SK-N-SH treated with all-trans-retinoic acid at 6 μM for 48 hours (cell line): Measurements from ENCODE around the gene GRIA1.

Source experiments
- GLIS3 ChIP-seq: fragments of 250-450 bp; sonication (Bioruptor Pico); IDR thresholded peaks from 2 replicates; pipeline ENCODE4 v1.5.0; 2020; ENCODE audit warnings: mild to moderate bottlenecking, moderate library complexity
- OSR1 ChIP-seq: fragments of 250-450 bp; sonication (Bioruptor Pico); IDR thresholded peaks from 2 replicates; pipeline ENCODE4 v1.8.0; 2022; ENCODE audit warnings: moderate library complexity, mild to moderate bottlenecking, inconsistent platforms
- PATZ1 ChIP-seq: fragments of 250-450 bp; sonication (Bioruptor Pico); IDR thresholded peaks from 2 replicates; pipeline ENCODE4 v1.8.0; 2020; ENCODE audit warnings: mild to moderate bottlenecking, moderate library complexity, borderline replicate concordance
- SNAI2 ChIP-seq: fragments of 250-450 bp; sonication (Bioruptor Pico); IDR thresholded peaks from 2 replicates; pipeline ENCODE4 v1.5.0; 2020; ENCODE audit warnings: mild to moderate bottlenecking, moderate library complexity
- ZC3H10 ChIP-seq: fragments of 250-450 bp; sonication (Bioruptor Pico); IDR thresholded peaks from 2 replicates; pipeline ENCODE4 v1.5.1; 2021; ENCODE audit warnings: mild to moderate bottlenecking, moderate library complexity
- ZNF565 ChIP-seq: fragments of 450-650 bp; formaldehyde crosslinking; conservative IDR thresholded peaks from 2 replicates; pipeline ENCODE4 v1.5.0; 2020; ENCODE audit warnings: low read depth, mild to moderate bottlenecking, moderate library complexity
- TF ChIP-seq, protein P1 (sequence below): fragments of 250-450 bp; sonication (Bioruptor Pico); IDR thresholded peaks from 2 replicates; pipeline ENCODE4 v1.8.0; 2021; ENCODE audit warnings: low read depth, mild to moderate bottlenecking, moderate library complexity, borderline replicate concordance

DNA sequence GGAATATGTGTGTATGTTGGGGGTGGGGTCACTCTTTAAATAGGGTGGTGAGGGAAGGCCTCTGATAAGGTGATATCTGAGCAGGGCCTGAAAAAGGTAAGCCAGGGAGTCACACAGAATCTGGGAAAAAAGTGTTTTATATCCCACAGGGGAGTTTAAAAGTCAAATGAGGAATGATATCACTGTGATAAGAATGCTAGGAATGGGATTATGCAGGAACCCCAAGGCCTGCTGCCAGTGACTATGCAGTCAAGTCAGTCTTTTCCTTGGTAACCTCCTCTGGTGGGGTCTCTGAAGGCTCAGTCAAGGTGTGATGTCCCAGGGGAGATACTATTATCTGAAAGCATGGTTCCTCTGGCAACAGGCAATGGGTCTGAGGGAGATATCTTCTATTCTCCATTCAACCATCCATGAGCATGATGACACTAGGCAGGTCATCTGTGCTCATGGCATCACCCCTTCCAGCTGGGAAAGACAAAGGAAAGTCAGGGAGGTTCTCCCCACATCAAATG, 53.5 kb downstream of the GRIA1 start:
- TF ChIP-seq GLIS3 (CRISPR knock-in tag) (no peak), ZNF565 (CRISPR knock-in tag) (no peak), OSR1 (CRISPR knock-in tag) (no peak), SNAI2 (CRISPR knock-in tag) (no peak), ZC3H10 (CRISPR knock-in tag) (no peak), PATZ1 (CRISPR knock-in tag) (no peak)
- TF ChIP-seq, protein P1, sequence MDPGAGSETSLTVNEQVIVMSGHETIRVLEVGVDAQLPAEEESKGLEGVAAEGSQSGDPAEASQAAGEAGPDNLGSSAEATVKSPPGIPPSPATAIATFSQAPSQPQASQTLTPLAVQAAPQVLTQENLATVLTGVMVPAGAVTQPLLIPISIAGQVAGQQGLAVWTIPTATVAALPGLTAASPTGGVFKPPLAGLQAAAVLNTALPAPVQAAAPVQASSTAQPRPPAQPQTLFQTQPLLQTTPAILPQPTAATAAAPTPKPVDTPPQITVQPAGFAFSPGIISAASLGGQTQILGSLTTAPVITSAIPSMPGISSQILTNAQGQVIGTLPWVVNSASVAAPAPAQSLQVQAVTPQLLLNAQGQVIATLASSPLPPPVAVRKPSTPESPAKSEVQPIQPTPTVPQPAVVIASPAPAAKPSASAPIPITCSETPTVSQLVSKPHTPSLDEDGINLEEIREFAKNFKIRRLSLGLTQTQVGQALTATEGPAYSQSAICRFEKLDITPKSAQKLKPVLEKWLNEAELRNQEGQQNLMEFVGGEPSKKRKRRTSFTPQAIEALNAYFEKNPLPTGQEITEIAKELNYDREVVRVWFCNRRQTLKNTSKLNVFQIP (CRISPR knock-in tag): no peak
